Measurements from ENCODE around the gene CLEC4E.

CLEC4E gene

DNA sequence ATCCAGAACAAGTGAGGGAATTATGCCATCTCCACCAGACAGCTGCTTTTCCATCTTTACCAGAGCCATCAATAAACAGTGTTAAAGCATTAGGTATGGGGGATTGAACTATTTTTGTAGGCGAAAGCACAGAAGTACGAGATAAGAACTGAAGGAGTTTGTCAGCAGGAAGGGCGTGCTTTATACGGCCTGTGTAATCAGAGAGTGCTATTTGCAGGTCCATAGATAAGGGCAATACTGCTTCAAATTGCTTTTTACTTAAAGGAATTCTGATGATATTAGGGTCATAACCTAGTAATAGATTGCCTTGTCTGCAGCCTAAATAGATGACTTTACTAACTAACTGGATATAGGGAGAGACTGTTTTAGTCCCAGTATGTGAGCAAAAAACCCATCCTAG is 20.3 kb upstream of the CLEC4E start:
- Histone ChIP-seq H3K27me3 (no peaks in the 10 kb centered on the region), H3K27ac (no peak overlapping the region), H3K9me3 (no peaks in the 10 kb centered on the region), H3K36me3 (peaks cover 10% of the 10 kb centered on the region), H3K4me1 (ENCODE audit: control insufficient read depth in 1 of 2, insufficient read depth in 1 of 2, low read depth in 1 of 2, low read length in 1 of 2) (peaks cover 23 to 31% of the 10 kb centered on the region in 2 experiments), H3K4me3 (ENCODE audit: low read depth in 1 of 2, low read length in 1 of 2) (no peak overlapping the region)
- TF ChIP-seq CTCF (IDR thresholded peaks at IDR 0.05): no peak

- peaks cover 10% of the 10 kb centered on the region for H3K36me3 ChIP-seq
- H3K27ac ChIP-seq: no peak overlapping the region
- H3K4me1 ChIP-seq (ENCODE audit: control insufficient read depth in 1 of 2, insufficient read depth in 1 of 2, low read depth in 1 of 2, low read length in 1 of 2): peaks cover 10 to 18% of the 10 kb centered on the region in 2 experiments
- H3K27me3 ChIP-seq: no peaks in the 10 kb centered on the region
- no peak for TF ChIP-seq CTCF (IDR thresholded peaks at IDR 0.05)
- no peak overlapping the region for H3K4me3 ChIP-seq (ENCODE audit: low read depth in 1 of 2, low read length in 1 of 2)
- no peaks in the 10 kb centered on the region for H3K9me3 ChIP-seq
Measured at GRCh38 chr12:8559676-8560075, 19.0 kb upstream of the CLEC4E start.

DNA sequence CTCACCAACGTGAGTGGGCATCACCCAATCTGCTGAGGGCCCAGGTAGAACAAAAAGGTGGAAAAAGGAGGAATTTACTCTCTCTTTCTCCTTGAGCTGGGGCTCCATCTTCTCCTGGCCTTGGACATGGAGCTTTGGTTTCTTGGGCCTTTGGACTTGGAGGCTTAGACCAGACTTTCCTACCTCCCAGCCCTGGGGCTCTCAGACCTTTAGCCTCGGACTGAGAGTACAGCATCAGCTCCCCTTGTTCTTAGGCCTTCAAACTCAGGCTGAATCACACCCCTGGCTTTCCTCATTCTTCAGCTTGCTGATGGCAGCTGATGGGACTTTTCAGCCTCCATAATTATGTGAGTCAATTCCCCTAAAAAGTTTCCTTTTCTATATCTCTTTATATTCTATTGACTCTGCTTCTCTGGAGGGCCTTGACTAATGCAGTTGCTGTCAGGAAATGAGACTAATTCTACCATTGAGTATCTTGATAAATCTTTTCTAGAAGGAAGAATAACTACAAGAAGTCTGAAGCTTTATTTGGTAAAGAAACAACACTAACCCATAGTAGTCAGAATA is 15.9 kb upstream of the CLEC4E start:
- no peaks in the 10 kb centered on the region for H3K27me3 ChIP-seq
- H3K36me3 ChIP-seq: peaks cover 10% of the 10 kb centered on the region
- no peak overlapping the region for H3K4me3 ChIP-seq (ENCODE audit: low read depth in 1 of 2, low read length in 1 of 2)
- no peaks in the 10 kb centered on the region for H3K4me1 ChIP-seq (ENCODE audit: control insufficient read depth in 1 of 2, insufficient read depth in 1 of 2, low read depth in 1 of 2, low read length in 1 of 2)
- no peak for TF ChIP-seq CTCF (IDR thresholded peaks at IDR 0.05)
- H3K9me3 ChIP-seq: no peaks in the 10 kb centered on the region
- H3K27ac ChIP-seq: no peak overlapping the region

DNA sequence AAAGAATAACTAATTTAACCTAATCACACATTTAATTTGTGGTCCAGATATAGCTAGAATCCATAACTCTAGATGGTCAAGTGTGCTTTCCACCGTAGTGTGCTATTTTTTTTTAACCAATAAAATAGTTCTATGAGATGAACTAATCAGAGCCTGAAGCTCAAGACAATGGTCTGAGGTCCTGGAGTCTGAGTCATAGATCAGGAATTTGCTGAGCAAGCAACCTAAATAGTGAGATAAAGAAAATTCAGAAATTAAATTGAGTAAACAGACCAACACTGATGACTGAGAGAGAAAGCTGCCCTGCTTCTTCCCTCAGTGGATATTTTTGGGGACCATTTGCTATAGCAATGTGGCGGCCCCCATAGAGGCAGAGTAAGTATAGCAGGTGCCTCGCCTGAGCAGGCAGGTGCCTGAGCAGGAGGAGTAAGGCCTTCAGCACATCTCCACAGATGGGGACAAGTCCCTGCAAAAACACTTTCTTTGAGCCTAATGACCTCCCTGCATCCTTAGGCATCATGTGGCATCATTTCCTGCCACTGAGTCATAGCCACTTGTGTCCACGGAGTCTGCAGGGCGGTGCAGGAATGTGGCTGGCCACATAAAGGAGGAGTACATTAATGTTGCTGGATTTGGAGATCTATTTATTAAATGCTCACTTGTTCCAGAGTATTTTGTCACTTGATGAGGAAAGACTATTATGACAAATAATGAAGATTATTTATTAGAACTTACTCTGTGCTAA is 13.9 kb upstream of the CLEC4E start:
- no peak overlapping the region for H3K4me3 ChIP-seq (ENCODE audit: low read depth in 1 of 2, low read length in 1 of 2)
- no peaks in the 10 kb centered on the region for H3K27me3 ChIP-seq
- no peaks in the 10 kb centered on the region for H3K9me3 ChIP-seq
- peaks cover 8% of the 10 kb centered on the region for H3K36me3 ChIP-seq
- H3K27ac ChIP-seq: no peak overlapping the region
- no peak for TF ChIP-seq CTCF (IDR thresholded peaks at IDR 0.05)
- no peaks in the 10 kb centered on the region for H3K4me1 ChIP-seq (ENCODE audit: control insufficient read depth in 1 of 2, insufficient read depth in 1 of 2, low read depth in 1 of 2, low read length in 1 of 2)

DNA sequence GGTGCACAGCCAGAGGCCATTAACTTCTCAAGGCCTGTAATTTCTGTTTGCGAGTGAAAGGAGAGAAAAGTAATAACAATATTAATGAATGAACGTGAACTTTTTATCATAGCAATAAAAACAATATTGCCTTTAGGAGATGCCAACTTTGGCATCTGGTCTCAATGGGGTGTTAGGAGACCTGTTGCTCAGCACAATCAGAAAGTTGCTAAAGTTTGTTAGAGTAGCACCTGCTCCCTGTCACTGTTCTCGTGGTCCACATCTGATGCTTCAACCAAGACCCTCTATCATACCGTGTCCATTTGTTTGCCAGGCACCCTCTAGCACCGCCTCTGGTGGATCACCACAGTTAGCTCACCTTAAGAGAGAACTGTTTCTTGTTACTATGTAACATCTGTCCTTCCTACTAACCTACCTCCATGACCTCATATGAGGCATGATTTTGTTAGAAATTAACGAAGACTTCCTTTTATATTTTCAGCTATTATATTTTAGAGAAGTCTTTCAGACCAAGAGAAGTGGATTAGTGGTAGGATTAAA is 12.5 kb upstream of the CLEC4E start:
- Histone ChIP-seq H3K27ac (no peak overlapping the region), H3K4me1 (ENCODE audit: control insufficient read depth in 1 of 2, insufficient read depth in 1 of 2, low read depth in 1 of 2, low read length in 1 of 2) (no peaks in the 10 kb centered on the region), H3K27me3 (no peaks in the 10 kb centered on the region), H3K4me3 (ENCODE audit: low read depth in 1 of 2, low read length in 1 of 2) (no peak overlapping the region), H3K9me3 (no peaks in the 10 kb centered on the region), H3K36me3 (no peaks in the 10 kb centered on the region)
- no peak for TF ChIP-seq CTCF (IDR thresholded peaks at IDR 0.05)
